Amniotic stem cell (primary cell): ENCODE results near the gene SLFN5.
"Not testable (repeated sequence)": the region's sequence is repeated elsewhere in the genome, so short reads cannot be mapped to it uniquely, and the experiment has no call there.

Experiments
- DNase-seq: peaks from one replicate; lab custom pipeline; 2025; lab: John Stamatoyannopoulos, UW

SLFN5 gene

DNA sequence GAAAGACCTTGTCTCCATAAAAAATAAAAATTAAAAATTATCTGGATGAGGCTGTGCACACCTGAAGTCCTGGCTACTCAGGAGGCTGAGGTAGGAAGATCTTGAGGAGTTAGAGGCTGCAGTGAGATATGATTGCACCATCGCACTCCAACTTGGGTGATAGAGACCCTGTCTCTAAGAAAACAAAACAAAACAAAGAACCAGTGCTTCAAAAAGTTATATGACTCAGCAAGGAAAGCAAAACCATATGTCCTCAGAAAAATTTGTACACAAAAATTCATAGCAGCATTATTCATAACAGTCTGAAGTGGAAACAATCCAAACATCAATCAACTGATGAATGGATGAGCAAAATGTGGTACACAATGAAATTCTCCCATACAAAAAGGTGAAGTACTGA lies 48.9 kb downstream of the SLFN5 start:
- DNase-seq, result peak; percentile 32

DNA sequence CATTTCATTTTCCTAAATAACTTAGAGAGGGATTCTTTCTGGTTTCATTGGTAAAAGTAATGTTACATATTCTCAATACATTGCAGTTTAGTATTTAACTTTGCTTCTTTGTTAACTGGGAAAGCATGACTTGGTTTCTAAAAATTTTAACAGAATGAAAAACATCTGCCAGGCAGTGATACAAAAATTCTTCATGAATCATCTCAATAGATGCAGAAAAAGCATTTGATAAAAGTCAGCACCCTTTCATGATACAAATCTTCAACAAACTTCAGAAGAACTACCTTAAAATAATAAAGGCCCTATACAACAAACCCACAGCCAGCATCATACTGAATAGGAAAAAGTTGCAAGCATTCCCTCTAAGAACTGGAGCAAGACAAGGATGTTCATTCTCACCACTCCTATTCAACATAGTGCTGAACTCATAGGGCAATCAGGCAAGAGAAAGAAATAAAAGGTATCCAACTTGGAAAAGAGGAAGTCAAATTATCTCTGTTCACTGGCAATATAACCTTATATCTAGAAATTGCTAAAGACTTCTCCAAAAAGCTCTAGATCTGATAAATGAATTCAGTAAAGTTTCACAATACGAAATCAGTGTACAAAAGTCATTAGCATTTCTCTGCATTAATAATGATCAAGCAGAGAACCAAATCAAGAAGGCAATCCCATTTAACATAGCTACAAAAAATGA lies 50.4 kb downstream of the SLFN5 start:
- peak; percentile 21 for DNase-seq

DNA sequence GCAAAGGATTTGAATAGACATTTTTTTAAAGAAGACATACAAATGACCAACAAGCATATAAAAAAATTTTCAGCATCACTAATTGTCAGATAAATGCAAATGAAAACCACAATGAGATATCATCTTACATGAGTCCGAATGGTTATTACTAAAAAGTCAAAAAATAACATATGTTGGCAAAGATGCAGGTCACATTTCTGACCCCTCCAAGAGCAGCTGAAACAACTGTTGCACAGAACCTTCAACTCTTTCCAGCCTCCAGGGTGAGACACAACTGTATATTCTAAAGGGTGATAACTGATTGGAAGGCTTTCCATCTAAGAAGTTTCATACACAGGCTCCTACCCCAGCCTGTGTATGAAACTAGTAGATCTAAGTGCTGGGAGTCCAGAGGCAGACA lies 51.9 kb downstream of the SLFN5 start:
- DNase-seq, result no peak

DNA sequence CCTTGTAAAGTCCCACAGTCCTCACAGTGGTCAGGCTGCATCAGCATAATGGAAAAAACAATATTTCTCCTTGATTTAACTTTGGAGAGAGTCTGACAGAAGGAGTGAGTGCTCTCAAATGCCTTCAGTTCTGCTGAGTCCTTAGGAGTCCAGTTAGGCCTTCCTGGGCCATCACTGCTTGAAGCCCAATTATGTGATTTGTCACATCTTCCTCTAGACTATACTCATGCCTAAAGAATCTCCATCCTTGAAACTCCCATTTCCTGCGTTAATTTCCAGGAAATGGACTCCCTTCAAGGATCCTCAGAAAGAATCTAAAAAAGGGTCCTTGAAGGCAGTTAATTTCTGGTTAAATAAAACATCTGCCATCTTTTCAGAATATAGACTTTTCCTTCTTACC lies 52.8 kb downstream of the SLFN5 start:
- DNase-seq, result no peak

DNA sequence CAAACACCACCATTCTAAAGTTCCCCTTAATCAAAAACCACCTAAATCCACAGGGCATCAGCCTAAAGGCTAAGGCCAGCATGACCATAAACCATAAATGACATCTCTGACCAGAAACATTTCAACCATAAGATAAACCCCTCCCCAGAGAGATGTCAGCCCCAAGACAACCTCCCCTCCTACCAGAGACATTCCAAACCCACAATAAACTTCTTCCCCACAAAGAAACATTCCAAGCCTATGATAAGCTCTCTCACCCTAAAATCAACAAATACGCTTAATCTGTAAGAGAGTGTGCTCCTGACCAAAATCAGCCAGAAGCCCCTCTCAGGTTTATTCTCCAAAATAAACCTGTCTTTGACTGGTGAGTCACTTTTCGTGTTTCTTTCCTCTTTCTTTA lies 54.8 kb downstream of the SLFN5 start:
- DNase-seq, result no peak

DNA sequence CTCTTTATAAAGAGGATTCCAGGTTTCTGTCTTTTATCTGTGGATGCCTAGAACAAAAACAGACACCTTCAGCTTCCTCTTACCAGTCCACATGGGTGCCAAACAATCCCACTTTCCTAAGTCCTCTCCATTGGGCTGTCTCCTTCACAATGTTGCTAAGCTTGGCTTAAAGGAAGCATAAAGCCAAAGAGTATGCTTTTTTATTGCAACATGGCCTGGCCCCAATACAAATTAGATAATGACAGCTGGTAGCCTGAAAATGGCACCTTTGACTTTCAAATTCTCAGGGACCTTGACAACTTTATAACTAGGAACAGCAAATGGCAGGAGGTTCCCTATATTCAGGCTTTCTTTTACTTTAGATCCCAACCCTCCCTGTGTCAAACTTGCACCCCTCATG lies 55.8 kb downstream of the SLFN5 start:
- DNase-seq, result no peak

DNA sequence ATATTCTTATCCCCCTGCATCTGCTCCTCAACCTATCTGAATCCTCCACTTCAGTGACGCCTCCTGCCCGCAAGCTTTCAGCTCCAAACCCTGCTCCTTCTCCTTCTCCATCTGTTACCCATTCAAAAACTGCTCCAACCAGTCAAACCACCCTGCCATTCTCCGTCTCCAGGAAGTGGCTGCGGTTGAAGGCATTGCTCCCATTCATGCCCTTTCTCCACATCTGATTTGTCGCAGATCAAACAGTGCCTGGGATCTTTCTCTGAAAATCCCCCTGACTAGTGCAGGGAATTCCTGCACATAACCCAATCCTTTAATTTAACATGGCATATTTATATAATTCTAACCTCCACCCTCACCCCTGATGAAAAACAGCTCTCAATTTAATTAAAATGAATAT lies 56.3 kb downstream of the SLFN5 start:
- no peak for DNase-seq

DNA sequence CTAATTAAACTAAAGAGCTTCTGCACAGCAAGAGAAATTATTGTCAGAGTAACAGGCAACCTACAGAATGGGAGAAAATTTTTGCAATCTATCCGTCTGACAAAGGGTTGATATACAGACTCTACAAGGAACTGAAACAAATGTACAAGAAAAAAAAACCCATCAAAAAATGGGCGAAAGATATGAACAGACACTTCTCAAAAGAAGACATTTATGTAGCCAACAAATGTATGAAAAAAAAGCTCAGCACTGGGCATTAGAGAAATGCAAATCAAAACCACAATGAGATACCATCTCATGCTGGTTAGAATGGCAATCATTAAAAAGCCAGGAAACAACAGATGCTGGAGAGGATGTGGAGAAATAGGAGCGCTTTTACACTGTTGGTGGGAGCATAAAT lies 66.5 kb downstream of the SLFN5 start:
- DNase-seq, result not testable (repeated sequence)

DNA sequence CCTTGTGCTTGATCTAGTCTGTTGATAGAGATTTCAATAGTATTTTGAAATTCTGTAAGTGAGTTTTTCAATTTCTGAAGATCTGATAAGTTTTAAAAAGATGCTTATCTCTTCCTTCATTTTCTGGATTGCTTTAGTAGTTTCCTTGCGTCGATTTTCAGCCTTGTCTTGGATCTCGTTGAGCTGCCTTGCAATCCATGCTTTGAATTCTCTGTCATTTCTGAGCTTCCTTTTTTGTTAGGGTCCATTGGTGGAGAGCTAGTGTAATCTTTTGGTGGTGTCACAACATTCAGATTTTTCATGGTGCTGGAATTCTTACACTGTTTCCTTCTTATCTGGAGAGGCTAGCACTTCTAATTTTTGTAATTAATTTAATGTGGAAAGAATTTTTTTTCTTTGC lies 69.5 kb downstream of the SLFN5 start:
- DNase-seq, result no peak

DNA sequence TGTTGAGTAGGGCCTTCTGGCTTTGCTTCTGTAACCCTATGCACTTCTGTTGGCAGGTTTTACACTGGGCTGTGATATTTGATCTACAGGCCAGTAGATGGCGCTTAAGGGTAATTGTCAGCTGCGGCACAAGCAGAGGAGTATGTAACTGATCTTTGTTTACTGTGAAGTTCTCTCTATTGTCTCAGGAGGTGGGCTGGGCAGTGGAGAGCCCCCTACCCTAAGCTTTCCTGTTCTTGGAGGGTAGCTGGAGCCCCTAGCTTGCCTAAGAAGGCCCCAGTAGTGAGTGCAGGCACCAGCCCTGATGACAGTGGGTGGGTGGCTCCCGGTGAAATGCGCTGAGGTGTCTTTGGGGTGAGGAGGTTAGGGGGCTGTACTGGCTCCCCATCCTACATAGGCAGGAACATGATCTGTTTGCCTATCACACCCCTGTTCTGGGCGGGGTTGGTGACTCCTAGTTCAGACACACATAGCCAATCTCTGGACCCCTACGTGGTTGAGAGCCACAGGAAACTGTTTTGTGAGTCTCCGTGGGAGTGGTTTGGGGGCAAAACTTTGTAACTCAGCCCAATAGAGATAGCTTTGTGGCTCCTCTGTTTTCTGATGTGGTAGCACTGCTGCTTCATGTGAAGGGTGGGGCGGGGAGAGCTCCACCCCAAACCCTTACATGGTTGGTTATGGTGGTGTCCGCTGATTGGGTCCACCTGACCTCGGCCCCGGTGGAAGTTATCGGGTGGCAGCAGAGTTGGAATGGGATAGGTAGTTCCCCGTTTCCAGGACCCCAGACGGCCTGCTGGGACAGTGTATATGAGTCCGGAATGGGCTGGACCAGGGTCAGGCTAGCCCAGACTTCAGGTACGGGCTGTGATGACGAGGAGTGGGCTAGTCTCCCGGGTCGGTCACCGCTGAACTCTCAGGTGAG lies 70.2 kb downstream of the SLFN5 start:
- DNase-seq, result peak; percentile 20

DNA sequence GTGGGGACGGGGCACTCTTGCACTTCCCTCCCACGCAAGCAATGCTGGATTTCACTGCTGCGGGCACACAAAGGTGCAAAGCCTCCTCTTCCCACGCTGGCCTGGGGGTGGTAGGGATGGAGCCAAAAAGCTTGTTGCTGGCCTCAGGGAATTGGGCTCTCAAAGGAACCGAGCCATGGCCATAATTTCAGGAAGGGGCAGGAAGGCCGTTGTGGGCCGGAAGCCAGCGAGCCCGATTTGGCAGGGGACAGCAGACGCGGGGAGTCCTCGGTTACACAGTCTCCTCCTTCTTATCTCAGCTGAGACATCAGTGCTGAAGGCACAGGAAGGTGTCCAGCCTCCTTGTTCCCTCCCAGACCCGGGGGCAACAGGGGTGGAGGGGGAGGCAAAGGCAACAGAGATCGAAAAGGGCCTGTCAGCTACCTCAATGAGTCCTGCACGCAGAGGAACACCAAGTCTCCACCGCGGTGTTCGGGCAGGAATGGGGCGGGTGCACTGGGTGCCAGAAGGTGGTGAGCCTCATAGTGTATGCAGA lies 71.1 kb downstream of the SLFN5 start:
- no peak for DNase-seq

DNA sequence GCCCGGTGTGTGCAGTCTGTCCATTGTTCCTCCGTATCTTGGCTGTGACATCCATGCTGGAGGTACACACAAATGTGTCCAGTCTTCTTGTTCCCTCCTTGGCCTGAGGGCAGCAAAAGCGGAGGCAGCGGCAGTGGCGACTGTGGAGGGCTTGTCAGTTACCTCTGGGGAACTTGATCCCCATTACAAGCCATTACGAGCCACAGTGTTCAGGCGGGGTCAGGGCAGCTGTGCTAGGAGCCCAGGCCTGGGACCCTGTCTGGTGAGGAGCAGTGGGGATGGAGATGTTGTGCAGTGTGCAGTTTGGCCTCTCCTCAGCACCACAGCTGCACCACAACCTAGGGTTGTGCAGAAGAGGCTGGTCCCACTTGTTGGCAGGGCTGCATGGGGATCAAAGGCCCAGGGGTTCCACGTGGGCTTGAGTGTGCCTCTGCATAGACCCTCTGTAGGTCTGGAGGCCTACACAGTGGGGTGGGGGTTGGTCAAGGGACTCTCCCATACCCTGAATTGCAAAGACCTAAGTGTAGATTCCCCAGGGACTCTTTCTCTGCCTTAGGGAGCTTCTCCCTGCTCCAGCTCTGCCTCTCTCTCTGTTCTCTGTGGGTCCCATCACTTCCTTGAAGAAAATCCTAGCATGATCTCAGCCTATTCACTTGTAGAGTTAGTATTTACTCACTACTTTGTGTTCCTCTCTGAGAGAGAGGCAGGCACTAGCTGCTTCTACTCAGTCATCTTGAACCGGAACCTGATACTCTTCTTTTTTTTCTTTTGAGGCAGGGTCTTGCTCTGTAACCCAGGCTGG lies 71.7 kb downstream of the SLFN5 start:
- no peak for DNase-seq

DNA sequence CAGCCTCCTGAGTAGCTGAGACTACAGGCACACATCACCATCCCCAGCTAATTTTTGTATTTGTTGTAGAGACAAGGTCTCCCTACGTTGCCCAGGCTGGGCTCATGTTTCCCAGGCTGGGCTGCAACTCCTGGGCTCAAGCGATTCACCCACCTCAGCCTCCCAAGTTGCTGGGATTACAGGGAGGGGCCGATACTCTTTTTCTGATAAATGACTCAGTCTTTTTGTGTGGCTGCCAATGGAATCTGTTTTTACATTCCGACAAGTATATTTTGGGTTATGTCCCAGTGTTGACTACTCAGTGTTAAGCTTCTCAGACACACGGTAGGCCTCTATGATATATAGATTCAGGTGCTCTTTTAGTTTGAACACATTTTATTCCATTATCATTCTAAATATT lies 72.4 kb downstream of the SLFN5 start:
- peak; percentile 51 for DNase-seq

DNA sequence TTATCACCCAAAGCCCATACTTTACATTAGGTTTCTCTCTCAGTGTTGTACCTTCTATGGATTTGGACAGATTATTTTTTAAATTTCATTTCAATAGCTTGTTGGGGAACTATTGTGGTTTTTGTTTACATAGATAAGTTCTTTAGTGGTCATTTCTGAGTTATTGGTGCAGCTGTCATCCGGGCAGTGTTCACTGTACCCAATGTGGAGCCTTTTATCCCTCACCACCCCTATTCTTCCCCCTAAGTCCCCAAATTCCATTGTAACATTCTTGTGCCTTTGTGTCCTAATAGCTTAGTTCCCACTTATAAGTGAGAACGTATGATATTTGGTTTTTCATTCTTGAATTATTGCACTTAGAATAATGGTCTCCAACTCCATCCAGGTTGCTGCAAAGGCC lies 73.1 kb downstream of the SLFN5 start:
- no peak for DNase-seq

DNA sequence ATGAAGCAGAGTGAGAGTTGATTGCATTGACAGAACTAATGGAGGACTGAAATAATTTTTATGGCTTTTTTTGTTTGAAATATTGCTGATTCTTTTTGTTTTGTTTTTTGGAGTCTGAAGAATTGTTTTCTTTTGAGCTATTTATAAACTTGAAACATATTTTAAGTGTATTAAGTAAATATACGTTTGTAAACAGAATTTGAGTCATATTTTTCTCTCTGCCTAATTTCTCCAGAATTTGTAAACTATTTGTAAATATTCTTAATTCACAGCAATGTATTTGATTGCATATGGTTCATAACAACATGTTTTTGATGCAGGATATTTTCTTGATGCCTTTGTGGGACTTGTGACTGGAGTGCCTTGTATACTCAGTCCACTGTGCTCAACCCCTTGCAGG lies 79.9 kb downstream of the SLFN5 start:
- no peak for DNase-seq
